GM21367 (cell line): ENCODE results near the gene SCGB1D1.

ENCODE experiments used
- ATAC-seq: cut with Tn5 transposase; IDR thresholded peaks from one replicate; pipeline ENCODE4 v1.9.1; 2021; ENCODE audit not compliant: unreplicated experiment

Gene SCGB1D1

GRCh38 chr11:62190011-62190410 is at the start of gene SCGB1D1:
Gene SCGB1D1, plus strand, starts transcription at chr11:62190216. Its CDS starts 69 bp downstream, at chr11:62190285.
- ATAC-seq = no peak

- no peak for ATAC-seq
Measured at GRCh38 chr11:62140304-62141110, 49.5 kb upstream of the SCGB1D1 start.

GRCh38 chr11:62141111-62142042 is 48.6 kb upstream of the SCGB1D1 start:
- ATAC-seq = no peak

GRCh38 chr11:62142043-62142375 is 48.0 kb upstream of the SCGB1D1 start:
- no peak for ATAC-seq

GRCh38 chr11:62142921-62143320 is 47.1 kb upstream of the SCGB1D1 start:
- no peak for ATAC-seq

GRCh38 chr11:62143727-62144126 is 46.3 kb upstream of the SCGB1D1 start:
- ATAC-seq = no peak

GRCh38 chr11:62144641-62145255 is 45.3 kb upstream of the SCGB1D1 start:
- ATAC-seq = no peak

- ATAC-seq = no peak
Measured at GRCh38 chr11:62145261-62145871, 44.6 kb upstream of the SCGB1D1 start.

GRCh38 chr11:62146476-62147200 is 43.4 kb upstream of the SCGB1D1 start:
- ATAC-seq = no peak

GRCh38 chr11:62147545-62147944 is 42.5 kb upstream of the SCGB1D1 start:
- no peak for ATAC-seq

GRCh38 chr11:62148271-62148980 is 41.6 kb upstream of the SCGB1D1 start:
- ATAC-seq = no peak

GRCh38 chr11:62149986-62150886 is 39.8 kb upstream of the SCGB1D1 start:
- ATAC-seq = no peak

GRCh38 chr11:62150887-62151736 is 38.9 kb upstream of the SCGB1D1 start:
- ATAC-seq = no peak

- ATAC-seq = no peak
Measured at GRCh38 chr11:62151737-62152102, 38.3 kb upstream of the SCGB1D1 start.

GRCh38 chr11:62152245-62153086 is 37.5 kb upstream of the SCGB1D1 start:
- no peak for ATAC-seq

GRCh38 chr11:62153087-62153395 is 37.0 kb upstream of the SCGB1D1 start:
- no peak for ATAC-seq

GRCh38 chr11:62153617-62154016 is 36.4 kb upstream of the SCGB1D1 start:
- no peak for ATAC-seq
